Right lobe of liver (tissue), 6 donors: ENCODE measurements around the gene DYNLT2. TPM values are rescaled to one million over a fixed set of nuclear protein-coding genes. Genes with fewer than 3 reads are reported as not detected.

Experiments
- ATAC-seq, 4 donors: fragments of 200-7000 bp; cut with Tn5 transposase; one replicate each; pipeline ENCODE4 v1.9.1; 2020; ENCODE audit warnings: mild to moderate bottlenecking in 4 of 4, moderate library complexity in 4 of 4
- DNase-seq, 3 donors: peaks; one replicate each; pipeline ENCODE4 v3.0.0-alpha.2; 2020
- H3K27ac ChIP-seq, 3 donors: fragments of 200-600 bp; one replicate each; pipeline ENCODE4 v1.8.0; 2022
- H3K27me3 ChIP-seq, 2 donors: fragments of 200-600 bp; one replicate each; pipeline ENCODE4 v1.8.0; 2022
- H3K36me3 ChIP-seq, 4 donors: fragments of 200-600 bp; sonication (generic) in 1 of 4; one replicate each; pipeline versions ENCODE4 v1.5.1 to v1.8.0; 2017 to 2022; ENCODE audit warnings: control low read depth in 1 of 4
- H3K4me1 ChIP-seq, 4 donors: fragments of 200-600 bp; sonication (generic) in 1 of 4; one replicate each; pipeline versions ENCODE4 v1.5.1 to v1.8.0; 2017 to 2022; ENCODE audit warnings: control low read depth in 1 of 4
- H3K4me3 ChIP-seq, 3 donors: fragments of 200-600 bp; one replicate each; pipeline ENCODE4 v1.8.0; 2022
- H3K9me3 ChIP-seq, 4 donors: fragments of 200-600 bp; sonication (generic) in 1 of 4; one replicate each; pipeline versions ENCODE4 v1.5.1 to v1.8.0; 2017 to 2022; ENCODE audit warnings: control low read depth in 1 of 4
- POLR2A ChIP-seq: fragments of 450-650 bp; IDR thresholded peaks from one replicate; pipeline ENCODE4 v1.6.1; 2017; ENCODE audit warnings: antibody characterized with exemption, mild to moderate bottlenecking
- WGBS: methylation state at CpG from one replicate; pipeline ENCODE4 v1.1.6; 2018; ENCODE audit warnings: low coverage, low lambda C conversion rate; ENCODE audit not compliant: insufficient coverage; ENCODE audit errors: missing lambda C conversion rate; 5-methylcytosine and 5-hydroxymethylcytosine counted together
- intact Hi-C, 2 donors: fragments of 100-400 bp; cut with DNase I; formaldehyde crosslinking; loops; one replicate each; pipeline versions ENCODE4 v1.11.2 to v1.14.1; 2022
- total RNA-seq, 6 experiments: library from RNA; depleted of rRNA in 2 of 6; stranded (reverse); fragments of >200 nt in 2 of 6; fragmentation: NEBNext Ultra II Directional in 3 of 6; extraction: Animal tissue kit (Norgen Biotek cat#: 25700) in 3 of 6; gene quantifications; one replicate each; pipeline versions ENCODE4 v1.1.0 to v1.2.4, GENCODE V29; 2016 to 2023
- TF ChIP-seq, protein P1 (sequence below), 4 donors: fragments of 200-600 bp in 3 of 4; fragments of 450-650 bp in 1 of 4; IDR thresholded peaks; one replicate each; pipeline versions ENCODE4 v1.5.1 to v1.8.0; 2016 to 2022; ENCODE audit warnings: antibody characterized with exemption in 4 of 4, mild to moderate bottlenecking in 2 of 4
- donor health status: DM: no; HTN: yes; CAD: no.
- donor health status: DM: no; HTN: no; CAD: no.
- donor health status: DM: no; HTN: no; CAD: no.
- donor health status: DM: no; HTN: yes; CAD: no.
- donor health status: DM: no; HTN: yes; CAD: no.

The DYNLT2 gene
- total RNA-seq, 6 experiments from 2014 or later = 0.43 to 0.82 (median 0.68) TPM

DNA sequence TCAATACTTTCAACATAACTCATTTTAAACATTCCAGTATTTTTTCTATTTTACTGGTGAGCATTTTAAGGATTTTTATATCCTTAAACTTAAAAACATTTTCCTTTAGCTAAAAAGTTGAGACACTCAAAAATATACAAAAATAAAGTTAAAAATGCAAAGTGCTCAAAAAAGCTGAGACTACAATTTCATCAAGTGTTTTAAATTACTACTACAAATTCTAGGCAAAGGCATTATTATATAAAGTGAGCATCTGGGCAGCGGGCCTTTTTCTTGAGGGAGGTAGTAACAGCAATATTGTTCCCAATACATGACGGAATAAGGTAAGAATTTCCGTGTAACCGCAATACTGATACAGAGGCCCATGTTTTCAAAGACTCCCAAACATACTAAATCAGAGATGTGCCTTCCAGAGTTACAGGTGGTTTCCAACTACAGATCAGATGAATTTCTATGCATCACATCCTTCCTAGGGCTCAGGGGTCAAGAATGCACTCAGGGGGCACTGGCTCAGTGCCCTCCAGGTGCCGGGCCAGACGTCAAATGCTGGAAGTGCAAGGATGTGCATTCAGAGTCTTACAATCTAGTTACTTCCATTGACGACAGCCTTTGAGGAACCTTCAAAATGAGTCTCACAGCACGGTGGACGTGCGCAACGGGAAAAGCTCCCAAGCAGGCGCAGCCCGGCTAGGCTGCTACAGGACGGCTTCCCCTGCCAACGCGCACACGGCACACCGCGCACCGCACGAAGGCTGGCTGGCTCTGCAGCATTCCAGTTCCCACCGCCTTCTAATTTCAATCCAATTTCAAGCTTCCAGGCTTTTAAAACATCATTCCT is 28.8 kb downstream of the DYNLT2 start:
- peak overlapping the region; percentile 75 to 90 (median 88) for H3K27ac ChIP-seq
- peak; percentile 53 to 67 (median 64) for ATAC-seq

DNA sequence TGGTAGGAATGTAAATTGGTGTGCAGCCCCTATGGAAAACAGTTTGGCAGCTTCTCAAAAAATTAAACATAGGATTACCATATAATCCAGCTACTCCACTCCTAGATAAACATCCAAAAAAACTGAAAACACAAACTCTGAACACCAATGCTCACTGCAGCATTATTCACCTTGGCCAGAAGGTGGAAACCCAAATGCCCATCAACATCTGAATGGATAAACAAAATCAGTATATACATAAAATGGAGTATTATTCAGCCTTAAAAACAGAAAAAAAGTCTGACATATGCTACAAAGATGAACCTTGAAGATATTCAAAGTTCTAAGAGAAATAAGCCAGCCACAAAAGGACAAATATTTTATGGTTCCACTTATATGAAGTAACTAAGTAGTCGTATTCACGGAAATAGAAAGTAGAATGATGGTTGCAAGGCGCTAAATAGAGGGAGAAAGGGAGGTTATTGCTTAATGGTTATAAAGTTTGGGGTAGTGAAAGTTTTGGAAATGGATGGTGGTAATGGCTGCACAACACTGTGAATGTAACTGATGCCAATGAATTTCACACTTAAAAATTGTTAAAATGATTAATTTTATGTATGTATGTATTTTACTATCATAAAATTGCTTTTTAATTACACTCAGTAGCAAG is 31.0 kb downstream of the DYNLT2 start:
- ATAC-seq = no peak
- H3K9me3 ChIP-seq = no peaks in the 10 kb centered on the region
- peaks cover 0 to 24% (median 5%) of the 10 kb centered on the region in 4 donors for H3K36me3 ChIP-seq
- no peak overlapping the region for H3K27ac ChIP-seq
- DNase-seq = no peak
- H3K27me3 ChIP-seq = no peaks in the 10 kb centered on the region
- H3K4me3 ChIP-seq = no peak overlapping the region
- intact Hi-C loops = no loop called here
- no peak for TF ChIP-seq POLR2A
- TF ChIP-seq, protein P1, sequence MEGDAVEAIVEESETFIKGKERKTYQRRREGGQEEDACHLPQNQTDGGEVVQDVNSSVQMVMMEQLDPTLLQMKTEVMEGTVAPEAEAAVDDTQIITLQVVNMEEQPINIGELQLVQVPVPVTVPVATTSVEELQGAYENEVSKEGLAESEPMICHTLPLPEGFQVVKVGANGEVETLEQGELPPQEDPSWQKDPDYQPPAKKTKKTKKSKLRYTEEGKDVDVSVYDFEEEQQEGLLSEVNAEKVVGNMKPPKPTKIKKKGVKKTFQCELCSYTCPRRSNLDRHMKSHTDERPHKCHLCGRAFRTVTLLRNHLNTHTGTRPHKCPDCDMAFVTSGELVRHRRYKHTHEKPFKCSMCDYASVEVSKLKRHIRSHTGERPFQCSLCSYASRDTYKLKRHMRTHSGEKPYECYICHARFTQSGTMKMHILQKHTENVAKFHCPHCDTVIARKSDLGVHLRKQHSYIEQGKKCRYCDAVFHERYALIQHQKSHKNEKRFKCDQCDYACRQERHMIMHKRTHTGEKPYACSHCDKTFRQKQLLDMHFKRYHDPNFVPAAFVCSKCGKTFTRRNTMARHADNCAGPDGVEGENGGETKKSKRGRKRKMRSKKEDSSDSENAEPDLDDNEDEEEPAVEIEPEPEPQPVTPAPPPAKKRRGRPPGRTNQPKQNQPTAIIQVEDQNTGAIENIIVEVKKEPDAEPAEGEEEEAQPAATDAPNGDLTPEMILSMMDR (IDR thresholded peaks at IDR 0.05) = peak in 1 of 4 donors; percentile 12
- H3K4me1 ChIP-seq = peaks cover 0 to 21% (median 8%) of the 10 kb centered on the region in 4 donors
- whole genome bisulfite sequencing = 72% methylated on average over 3 of the region's 3 CpGs

More for the DNA sequence above, 28.8 kb downstream of the DYNLT2 start:
- Histone ChIP-seq H3K27me3 (no peaks in the 10 kb centered on the region), H3K9me3 (no peaks in the 10 kb centered on the region), H3K36me3 (peaks cover 0 to 2% (median 0%) of the 10 kb centered on the region in 4 donors), H3K4me3 (peak overlapping the region; percentile 53 to 73 (median 66)), H3K4me1 (peaks cover 0 to 21% (median 8%) of the 10 kb centered on the region in 4 donors)
- DNase-seq = peak; percentile 53 to 67 (median 54)
- intact Hi-C loops = no loop called here
- no peak for TF ChIP-seq POLR2A
- TF ChIP-seq, protein P1 (IDR thresholded peaks at IDR 0.05) = no peak
- WGBS = 5% methylated on average over 15 of the region's 22 CpGs

DNA sequence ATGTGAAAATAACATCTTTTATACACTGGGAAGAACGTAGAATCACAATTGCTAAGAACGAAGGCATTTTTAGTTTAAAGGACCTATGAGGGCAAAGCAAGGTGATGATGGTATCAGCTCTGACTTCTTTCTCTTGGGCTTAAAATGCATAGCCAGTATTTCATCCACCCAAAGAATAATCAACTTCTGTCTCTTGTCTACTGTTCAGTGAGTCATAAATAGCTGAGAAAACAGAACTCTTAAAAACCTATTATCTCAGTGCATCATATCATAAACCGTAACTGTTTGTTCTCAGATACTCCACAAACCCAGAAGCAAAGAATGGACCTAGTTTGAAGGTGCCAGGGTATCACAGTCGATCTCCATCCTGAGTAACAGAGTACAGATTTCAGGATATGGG is 32.3 kb downstream of the DYNLT2 start:
- intact Hi-C loops = no loop called here
- DNase-seq = no peak
- 90% methylated on average over 4 of the region's 4 CpGs for WGBS

DNA sequence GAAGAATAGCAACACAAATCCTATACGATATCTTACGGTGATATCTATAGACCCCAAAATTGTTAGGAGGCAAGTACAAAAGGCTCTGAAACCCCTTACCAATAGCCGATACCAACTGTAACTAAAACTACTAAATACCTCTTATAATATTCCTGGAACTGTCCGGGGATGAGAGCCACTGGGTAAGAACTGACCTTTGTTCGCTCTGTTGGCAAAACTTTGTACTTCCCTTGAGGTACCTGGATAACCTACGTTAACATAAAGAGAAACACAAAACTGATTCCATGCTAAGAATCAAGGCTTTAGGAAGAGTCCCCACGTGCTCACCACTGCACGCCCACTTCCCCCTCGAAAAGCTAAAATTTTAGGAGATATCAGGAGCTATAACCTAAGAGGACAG is 36.8 kb downstream of the DYNLT2 start:
- no peaks in the 10 kb centered on the region for H3K9me3 ChIP-seq
- no peak for DNase-seq
- TF ChIP-seq, protein P1 (IDR thresholded peaks at IDR 0.05) = no peak
- no peak for TF ChIP-seq POLR2A
- no peaks in the 10 kb centered on the region for H3K27me3 ChIP-seq
- ATAC-seq = peak; percentile 56 to 86 (median 78)
- no peak overlapping the region for H3K27ac ChIP-seq
- 73% methylated on average over 9 of the region's 9 CpGs for WGBS
- peaks cover 5 to 56% (median 15%) of the 10 kb centered on the region in 4 donors for H3K36me3 ChIP-seq
- H3K4me3 ChIP-seq = no peak overlapping the region
- intact Hi-C loops = no loop called here
- peaks cover 0 to 7% (median 2%) of the 10 kb centered on the region in 4 donors for H3K4me1 ChIP-seq

More for the DNA sequence above, 32.3 kb downstream of the DYNLT2 start:
- Histone ChIP-seq H3K4me1 (peaks cover 0 to 28% (median 10%) of the 10 kb centered on the region in 4 donors), H3K36me3 (peaks cover 0 to 34% (median 7%) of the 10 kb centered on the region in 4 donors), H3K9me3 (no peaks in the 10 kb centered on the region), H3K27ac (no peak overlapping the region), H3K4me3 (no peak overlapping the region), H3K27me3 (no peaks in the 10 kb centered on the region)
- TF ChIP-seq POLR2A = no peak
- TF ChIP-seq, protein P1 (IDR thresholded peaks at IDR 0.05) = no peak
- ATAC-seq = no peak
